ENCODE measurements around the gene TPRX2.

- no peak for TF ChIP-seq CTCF (CRISPR knock-in tag; IDR thresholded peaks at IDR 0.05)
- no peak for TF ChIP-seq ZNF639 (CRISPR knock-in tag; conservative IDR thresholded peaks at IDR 0.05)
- no peak for TF ChIP-seq PPARG (CRISPR knock-in tag; conservative IDR thresholded peaks at IDR 0.05)
Observed at GRCh38 chr19:47896773-47897172, 37.7 kb downstream of the TPRX2 start.
